ENCODE results near the gene MAPRE3. TPM values are rescaled to one million over a fixed set of nuclear protein-coding genes. Genes with fewer than 3 reads are reported as not detected.

MAPRE3 gene
- total RNA-seq, 4 donors from 2014 or later, result 16.6 to 26.4 (median 19.7) TPM

- Histone ChIP-seq H3K36me3 (no peaks in the 10 kb centered on the region), H3K4me3 (no peak overlapping the region), H3K9me3 (no peaks in the 10 kb centered on the region), H3K27ac (no peak overlapping the region), H3K27me3 (no peaks in the 10 kb centered on the region), H3K4me1 (no peaks in the 10 kb centered on the region)
- WGBS, 2 donors, result 60 to 70% methylated on average over 10 of the region's 10 CpGs
- TF ChIP-seq POLR2A (IDR thresholded peaks at IDR 0.05), result no peak
- no peak for TF ChIP-seq CTCF (IDR thresholded peaks at IDR 0.05)
- TF ChIP-seq EP300 (IDR thresholded peaks at IDR 0.05), result no peak
- DNase-seq (ENCODE audit: low spot score in 2 of 2), result no peak
Measured at GRCh38 chr2:26997394-26997793, 27.0 kb downstream of the MAPRE3 start.

GRCh38 chr2:26998323-26998722 is 27.9 kb downstream of the MAPRE3 start:
- H3K27me3 ChIP-seq, result no peaks in the 10 kb centered on the region
- WGBS, 2 donors, result 68 to 88% methylated on average over 1 of the region's 1 CpG
- H3K4me3 ChIP-seq, result no peak overlapping the region
- H3K4me1 ChIP-seq, result no peaks in the 10 kb centered on the region
- no peak overlapping the region for H3K27ac ChIP-seq
- H3K9me3 ChIP-seq, result no peaks in the 10 kb centered on the region
- DNase-seq (ENCODE audit: low spot score in 2 of 2), result no peak
- TF ChIP-seq CTCF (IDR thresholded peaks at IDR 0.05), result no peak
- TF ChIP-seq EP300 (IDR thresholded peaks at IDR 0.05), result no peak
- TF ChIP-seq POLR2A (IDR thresholded peaks at IDR 0.05), result no peak
- H3K36me3 ChIP-seq, result no peaks in the 10 kb centered on the region

GRCh38 chr2:27000228-27000627 is 29.8 kb downstream of the MAPRE3 start:
- Histone ChIP-seq H3K27ac (peak overlapping the region in 1 of 4 donors; percentile 36), H3K4me3 (no peak overlapping the region), H3K27me3 (no peaks in the 10 kb centered on the region), H3K4me1 (no peaks in the 10 kb centered on the region), H3K9me3 (no peaks in the 10 kb centered on the region), H3K36me3 (no peaks in the 10 kb centered on the region)
- no peak for DNase-seq (ENCODE audit: low spot score in 2 of 2)
- 84% methylated on average over 4 of the region's 4 CpGs for WGBS, 2 donors
- TF ChIP-seq CTCF (IDR thresholded peaks at IDR 0.05) (no peak), EP300 (IDR thresholded peaks at IDR 0.05) (no peak), POLR2A (IDR thresholded peaks at IDR 0.05) (no peak)

- no peaks in the 10 kb centered on the region for H3K9me3 ChIP-seq
- DNase-seq (ENCODE audit: low spot score in 2 of 2), result no peak
- H3K36me3 ChIP-seq, result no peaks in the 10 kb centered on the region
- WGBS, 2 donors, result 92 to 96% methylated on average over 2 of the region's 2 CpGs
- no peak overlapping the region for H3K27ac ChIP-seq
- no peaks in the 10 kb centered on the region for H3K4me1 ChIP-seq
- TF ChIP-seq EP300 (IDR thresholded peaks at IDR 0.05) (no peak), CTCF (IDR thresholded peaks at IDR 0.05) (no peak), POLR2A (IDR thresholded peaks at IDR 0.05) (no peak)
- no peak overlapping the region for H3K4me3 ChIP-seq
- no peaks in the 10 kb centered on the region for H3K27me3 ChIP-seq
Measured at GRCh38 chr2:27000995-27001394, 30.6 kb downstream of the MAPRE3 start.

GRCh38 chr2:27001950-27002349 is 31.5 kb downstream of the MAPRE3 start:
- Histone ChIP-seq H3K4me1 (no peaks in the 10 kb centered on the region), H3K36me3 (no peaks in the 10 kb centered on the region), H3K27ac (no peak overlapping the region), H3K9me3 (no peaks in the 10 kb centered on the region), H3K27me3 (no peaks in the 10 kb centered on the region), H3K4me3 (no peak overlapping the region)
- 64 to 69% methylated on average over 5 of the region's 5 CpGs for WGBS, 2 donors
- DNase-seq (ENCODE audit: low spot score in 2 of 2), result no peak
- no peak for TF ChIP-seq EP300 (IDR thresholded peaks at IDR 0.05)
- TF ChIP-seq POLR2A (IDR thresholded peaks at IDR 0.05), result no peak
- no peak for TF ChIP-seq CTCF (IDR thresholded peaks at IDR 0.05)
